ENCODE results near the gene CXCR4. TPM values are rescaled to one million over a fixed set of nuclear protein-coding genes. Genes with fewer than 3 reads are reported as not detected.

The CXCR4 gene
- total RNA-seq, 1 donor from 2014 or later, result 200 TPM

DNA sequence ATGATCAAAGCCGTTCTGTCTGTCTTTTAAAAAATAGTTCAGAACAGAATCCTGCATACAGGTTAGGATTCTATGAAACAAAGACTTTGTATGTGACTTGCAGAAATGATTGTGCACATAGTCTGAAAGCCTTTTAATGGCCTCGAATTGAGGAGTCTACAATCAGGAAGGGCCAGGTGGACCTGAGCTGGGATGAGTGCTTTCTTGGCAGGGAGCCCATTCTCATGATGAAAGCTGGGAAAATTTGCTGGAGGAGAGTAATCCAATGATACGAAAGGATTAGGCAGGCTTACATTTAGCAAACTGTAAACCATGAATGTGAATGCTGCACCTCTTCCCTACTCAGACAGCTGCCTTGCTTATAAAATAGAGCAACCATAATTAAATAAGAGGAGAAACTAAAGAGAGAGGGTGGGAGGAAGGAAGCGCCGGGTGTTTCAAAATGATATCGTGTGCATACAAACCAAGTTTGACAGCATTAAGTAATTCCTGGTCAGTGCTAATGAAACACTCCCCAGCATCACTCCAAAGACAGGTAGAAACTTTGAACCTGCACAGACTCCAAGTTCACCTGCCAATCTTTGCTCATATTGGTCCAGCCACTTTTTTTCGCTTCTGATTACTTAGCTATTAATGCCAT lies 23.7 kb upstream of the CXCR4 start:
- POLR2A ChIA-PET, result interaction anchor here (0.8 to 2.9 kb wide), 6 partner anchors 8 to 98 kb away, joined by 3 to 8 read pairs (median 3); no protein-coding TSS in a partner anchor
- CTCF ChIA-PET, result no interaction called here
- Mint-ChIP-seq H3K36me3 (ENCODE audit: low read depth) (no peaks in the 10 kb centered on the region), H3K4me1 (peaks cover 71% of the 10 kb centered on the region), H3K27me3 (no peaks in the 10 kb centered on the region), H3K9me3 (no peaks in the 10 kb centered on the region), H3K27ac (peak overlapping the region; percentile 65), H3K4me3 (no peak overlapping the region)
- intact Hi-C loops (cut with micrococcal nuclease), result no loop called here
- DNase-seq (no peak), ATAC-seq (ENCODE audit: low read depth) (no peak)
- no peak for TF ChIP-seq CTCF (IDR thresholded peaks at IDR 0.05)

- Mint-ChIP-seq H3K4me3 (peak overlapping the region; percentile 29), H3K27ac (peak overlapping the region; percentile 99), H3K9me3 (no peaks in the 10 kb centered on the region), H3K27me3 (no peaks in the 10 kb centered on the region), H3K4me1 (peaks cover 85% of the 10 kb centered on the region), H3K36me3 (ENCODE audit: low read depth) (no peaks in the 10 kb centered on the region)
- DNase-seq (no peak), ATAC-seq (ENCODE audit: low read depth) (peak; percentile 12)
- TF ChIP-seq CTCF (IDR thresholded peaks at IDR 0.05), result no peak
- intact Hi-C loops (cut with micrococcal nuclease), result loop anchor here (2.0 to 10.0 kb wide), 4 partner anchors 17 to 1395 kb away; partner anchors contain the start of gene UBXN4
- ChIA-PET CTCF (no interaction called here), POLR2A (interaction anchor here (0.6 to 2.2 kb wide), 10 partner anchors 20 to 116 kb away, joined by 3 to 15 read pairs (median 4); no protein-coding TSS in a partner anchor)
These were observed 21.7 kb upstream of the CXCR4 start for GRCh38 chr2:136139631-136140030.

DNA sequence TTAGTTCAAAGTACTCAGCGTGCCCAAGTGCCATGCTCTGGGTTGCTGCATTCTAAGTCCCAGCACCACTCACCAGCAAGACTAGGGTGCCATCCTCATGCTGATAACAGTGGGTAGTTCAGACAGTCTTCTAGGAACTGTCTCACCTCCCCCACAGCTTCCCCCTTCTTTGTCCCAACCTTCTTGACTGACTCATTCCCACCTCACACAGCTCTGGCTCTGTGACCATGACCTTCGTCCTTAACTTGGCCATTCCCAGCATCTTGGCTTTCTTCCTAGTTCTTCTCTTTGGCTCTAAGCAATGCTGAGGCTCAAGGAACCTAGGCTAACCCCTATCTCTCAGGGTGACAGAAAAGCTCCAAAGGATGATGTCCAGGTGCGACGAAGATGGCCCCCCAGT lies 20.0 kb upstream of the CXCR4 start:
- no peak for DNase-seq
- peak overlapping the region; percentile 19 for H3K4me3 Mint-ChIP-seq
- peak overlapping the region; percentile 99 for H3K27ac Mint-ChIP-seq
- TF ChIP-seq CTCF (IDR thresholded peaks at IDR 0.05), result no peak
- ChIA-PET CTCF (interaction anchor here (0.6 to 2.4 kb wide), 3 partner anchors 101 to 238 kb away, joined by 3 to 12 read pairs (median 3); no protein-coding TSS in a partner anchor), POLR2A (interaction anchor here (2.2 to 12.1 kb wide), 6 partner anchors 13 to 243 kb away, joined by 15 to 478 read pairs (median 149); partner anchors contain the start of gene CXCR4)
- H3K9me3 Mint-ChIP-seq, result no peaks in the 10 kb centered on the region
- H3K4me1 Mint-ChIP-seq, result peaks cover 94% of the 10 kb centered on the region
- H3K27me3 Mint-ChIP-seq, result no peaks in the 10 kb centered on the region
- intact Hi-C loops (cut with micrococcal nuclease), result loop anchor here (2.0 to 10.0 kb wide), 4 partner anchors 19 to 1393 kb away; partner anchors contain the start of gene UBXN4
- ATAC-seq (ENCODE audit: low read depth), result no peak
- H3K36me3 Mint-ChIP-seq (ENCODE audit: low read depth), result no peaks in the 10 kb centered on the region

DNA sequence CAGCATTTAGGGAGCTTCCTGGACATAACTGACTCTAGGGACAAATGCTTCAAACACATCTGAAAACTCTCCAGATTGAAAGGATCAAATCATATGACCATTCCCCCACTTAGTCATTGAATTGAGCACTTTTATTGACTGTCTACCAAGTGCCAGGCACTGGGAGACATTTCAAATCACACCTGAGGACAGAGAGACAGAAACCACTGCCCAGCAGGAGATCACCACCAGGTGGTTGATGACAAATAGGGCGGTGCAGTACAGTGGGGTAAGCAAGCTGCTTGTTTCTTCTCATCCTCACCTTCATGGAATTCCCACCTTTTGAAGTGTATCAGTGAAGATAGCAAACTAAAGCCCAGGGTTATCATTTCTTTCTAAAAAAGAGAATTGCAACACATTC lies 19.0 kb upstream of the CXCR4 start:
- TF ChIP-seq CTCF (IDR thresholded peaks at IDR 0.05), result no peak
- no peaks in the 10 kb centered on the region for H3K27me3 Mint-ChIP-seq
- intact Hi-C loops (cut with micrococcal nuclease), result loop anchor here (1.0 to 10.0 kb wide), 6 partner anchors 35 to 1392 kb away; partner anchors contain the start of gene UBXN4
- peak overlapping the region; percentile 99 for H3K27ac Mint-ChIP-seq
- H3K4me1 Mint-ChIP-seq, result peaks cover 99% of the 10 kb centered on the region
- peak overlapping the region; percentile 62 for H3K4me3 Mint-ChIP-seq
- ChIA-PET POLR2A (interaction anchor here (0.7 to 12.1 kb wide), 20 partner anchors 12 to 244 kb away, joined by 3 to 478 read pairs (median 10); partner anchors contain the start of genes CXCR4 and DARS1), CTCF (interaction anchor here (1.2 to 2.5 kb wide), 10 partner anchors 70 to 247 kb away, joined by 3 to 12 read pairs (median 5); partner anchors contain the start of gene DARS1)
- no peak for ATAC-seq (ENCODE audit: low read depth)
- no peaks in the 10 kb centered on the region for H3K9me3 Mint-ChIP-seq
- H3K36me3 Mint-ChIP-seq (ENCODE audit: low read depth), result no peaks in the 10 kb centered on the region
- DNase-seq, result no peak
